ENCODE data around the gene PBX4. TPM values are rescaled to one million over a fixed set of nuclear protein-coding genes. Genes with fewer than 3 reads are reported as not detected.

PBX4 gene
- total RNA-seq, 4 donors from 2014 or later = 22.5 to 62.4 (median 38.4) TPM

GRCh38 chr19:19656451-19657396 lies 38.2 kb upstream of the PBX4 start:
- intact Hi-C loops (cut with DNase I) = no loop called here
- 97% methylated on average over 27 to 33 of the region's 33 CpGs for WGBS, 2 donors
- Histone ChIP-seq H3K27me3 (no peaks in the 10 kb centered on the region), H3K27ac (no peak overlapping the region), H3K9me3 (no peaks in the 10 kb centered on the region), H3K4me3 (replicated peaks in 1 of 3) (no peak overlapping the region), H3K4me1 (peaks cover 4 to 5% of the 10 kb centered on the region in 2 donors), H3K36me3 (peaks cover 70 to 77% of the 10 kb centered on the region in 2 donors)
- no peak for DNase-seq
- TF ChIP-seq POLR2A (IDR thresholded peaks at IDR 0.05) (no peak), CTCF (IDR thresholded peaks at IDR 0.05) (no peak)

GRCh38 chr19:19655641-19656343 lies 37.3 kb upstream of the PBX4 start:
- H3K9me3 ChIP-seq = no peaks in the 10 kb centered on the region
- 92 to 96% methylated on average over 20 to 21 of the region's 27 CpGs for WGBS, 2 donors
- H3K27ac ChIP-seq = no peak overlapping the region
- H3K27me3 ChIP-seq = no peaks in the 10 kb centered on the region
- intact Hi-C loops (cut with DNase I) = no loop called here
- H3K36me3 ChIP-seq = peaks cover 79 to 86% of the 10 kb centered on the region in 2 donors
- no peak overlapping the region for H3K4me3 ChIP-seq (replicated peaks in 1 of 3)
- DNase-seq = no peak
- no peak for TF ChIP-seq CTCF (IDR thresholded peaks at IDR 0.05)
- no peak for TF ChIP-seq POLR2A (IDR thresholded peaks at IDR 0.05)
- no peaks in the 10 kb centered on the region for H3K4me1 ChIP-seq

GRCh38 chr19:19655051-19655594 lies 36.6 kb upstream of the PBX4 start:
- Histone ChIP-seq H3K4me3 (replicated peaks in 1 of 3) (no peak overlapping the region), H3K27me3 (no peaks in the 10 kb centered on the region), H3K36me3 (peaks cover 84 to 89% of the 10 kb centered on the region in 2 donors), H3K27ac (no peak overlapping the region), H3K9me3 (no peaks in the 10 kb centered on the region), H3K4me1 (no peaks in the 10 kb centered on the region)
- 97% methylated on average over 14 to 21 of the region's 22 CpGs for WGBS, 2 donors
- intact Hi-C loops (cut with DNase I) = no loop called here
- TF ChIP-seq CTCF (IDR thresholded peaks at IDR 0.05) (no peak), POLR2A (IDR thresholded peaks at IDR 0.05) (no peak)
- DNase-seq = no peak

- H3K27ac ChIP-seq = no peak overlapping the region
- intact Hi-C loops (cut with DNase I) = no loop called here
- H3K9me3 ChIP-seq = no peaks in the 10 kb centered on the region
- H3K4me3 ChIP-seq (replicated peaks in 1 of 3) = no peak overlapping the region
- TF ChIP-seq CTCF (IDR thresholded peaks at IDR 0.05) = no peak
- no peak for TF ChIP-seq POLR2A (IDR thresholded peaks at IDR 0.05)
- H3K27me3 ChIP-seq = no peaks in the 10 kb centered on the region
- 100% methylated on average over 4 of the region's 15 CpGs; no CpG with 5 or more reads in 1 of the 2 donors for WGBS, 2 donors
- H3K4me1 ChIP-seq = no peaks in the 10 kb centered on the region
- no peak for DNase-seq
- peaks cover 83 to 94% of the 10 kb centered on the region in 2 donors for H3K36me3 ChIP-seq
These were observed 36.0 kb upstream of the PBX4 start for GRCh38 chr19:19654441-19654840.
